PC-9 (cell line): ENCODE results near the gene ANKIB1. TPM values are rescaled to one million over a fixed set of nuclear protein-coding genes. Genes with fewer than 3 reads are reported as not detected.

Experiments used
- BruUV-seq: library from RNA; stranded (reverse); fragments of 400-500 nt; replicated peaks from 2 replicates; lab custom pipeline; 2021; lab: Mats Ljungman, UMichigan
- CTCF ChIA-PET: fragments of 300-600 bp; sonication (Branson Sonifier 250); formaldehyde crosslinking; loops from one replicate; lab custom pipeline; 2022; ENCODE audit warnings: antibody characterized with exemption; lab: Charles Lee
- POLR2A ChIA-PET: fragments of 300-600 bp; sonication (Branson Sonifier 250); formaldehyde crosslinking; loops from one replicate; lab custom pipeline; 2022; ENCODE audit warnings: antibody characterized with exemption; ENCODE audit not compliant: unreplicated experiment; lab: Charles Lee
- DNase-seq, 2 experiments: peaks; one replicate each; pipeline versions ENCODE4 v3.0.0 to v3.0.0-alpha.2; 2015 to 2022; ENCODE audit warnings: mixed read lengths in 1 of 2
- H2AFZ ChIP-seq: fragments of 200-600 bp; sonication (generic); 2 replicates; pipeline ENCODE4 v1.8.1; 2017; ENCODE audit warnings: antibody characterized with exemption
- H3F3A ChIP-seq: fragments of 200-600 bp; sonication (generic); 2 replicates; pipeline ENCODE4 v1.8.1; 2017; ENCODE audit warnings: antibody characterized with exemption, mild to moderate bottlenecking, low read depth; ENCODE audit not compliant: insufficient read depth
- H3K27ac ChIP-seq: fragments of 200-600 bp; sonication (generic); 2 replicates; pipeline ENCODE4 v1.6.1; 2016; ENCODE audit warnings: mixed run types
- H3K27me3 ChIP-seq: fragments of 200-600 bp; sonication (generic); 2 replicates; pipeline ENCODE4 v1.6.1; 2016; ENCODE audit warnings: low read depth, mixed run types; ENCODE audit not compliant: insufficient read depth
- H3K36me3 ChIP-seq: fragments of 200-600 bp; sonication (generic); 2 replicates; pipeline ENCODE4 v1.6.1; 2016; ENCODE audit warnings: low read depth, mixed run types
- H3K4me1 ChIP-seq: fragments of 200-600 bp; sonication (generic); replicated peaks from 2 replicates; pipeline ENCODE4 v1.6.1; 2016; ENCODE audit warnings: mixed run types; ENCODE audit not compliant: insufficient read depth
- H3K4me2 ChIP-seq: fragments of 200-600 bp; sonication (generic); 2 replicates; pipeline ENCODE4 v1.6.1; 2017; ENCODE audit warnings: mixed run types
- H3K4me3 ChIP-seq: fragments of 200-600 bp; sonication (generic); 2 replicates; pipeline ENCODE4 v1.6.1; 2016; ENCODE audit warnings: mixed run types
- H3K79me2 ChIP-seq: fragments of 200-600 bp; sonication (generic); 2 replicates; pipeline ENCODE4 v1.6.1; 2017; ENCODE audit warnings: low read depth, mixed run types
- H3K9me2 ChIP-seq: fragments of 200-600 bp; sonication (generic); 2 replicates; pipeline ENCODE4 v1.8.1; 2017; ENCODE audit warnings: mild to moderate bottlenecking; ENCODE audit not compliant: insufficient read depth
- H3K9me3 ChIP-seq: fragments of 200-600 bp; sonication (generic); 2 replicates; pipeline ENCODE4 v1.8.1; 2016; ENCODE audit warnings: low read depth; ENCODE audit not compliant: insufficient read depth
- H4K20me1 ChIP-seq: fragments of 200-600 bp; sonication (generic); 2 replicates; pipeline ENCODE4 v1.8.1; 2017; ENCODE audit not compliant: insufficient read depth
- EZH2 ChIP-seq: fragments of 200-600 bp; sonication (generic); IDR thresholded peaks from 2 replicates; pipeline ENCODE4 v1.8.0; 2017; ENCODE audit warnings: antibody characterized with exemption, low read depth
- intact Hi-C: fragments of 100-400 bp; cut with micrococcal nuclease; formaldehyde crosslinking; loops from one replicate; pipeline ENCODE4 v1.10.0; 2022; ENCODE audit not compliant: unreplicated experiment
- total RNA-seq: library from RNA; stranded (reverse); gene quantifications from 2 replicates; pipeline ENCODE4 v1.2.3, GENCODE V29; 2021
- TF ChIP-seq, protein P1 (sequence below): fragments of 200-600 bp; sonication (generic); conservative IDR thresholded peaks from 2 replicates; pipeline ENCODE4 v1.6.1; 2017; ENCODE audit warnings: mixed run types, antibody characterized with exemption, mild to moderate bottlenecking, moderate library complexity

Gene ANKIB1
- total RNA-seq, 1 experiment from 2014 or later, result 116 TPM

DNA sequence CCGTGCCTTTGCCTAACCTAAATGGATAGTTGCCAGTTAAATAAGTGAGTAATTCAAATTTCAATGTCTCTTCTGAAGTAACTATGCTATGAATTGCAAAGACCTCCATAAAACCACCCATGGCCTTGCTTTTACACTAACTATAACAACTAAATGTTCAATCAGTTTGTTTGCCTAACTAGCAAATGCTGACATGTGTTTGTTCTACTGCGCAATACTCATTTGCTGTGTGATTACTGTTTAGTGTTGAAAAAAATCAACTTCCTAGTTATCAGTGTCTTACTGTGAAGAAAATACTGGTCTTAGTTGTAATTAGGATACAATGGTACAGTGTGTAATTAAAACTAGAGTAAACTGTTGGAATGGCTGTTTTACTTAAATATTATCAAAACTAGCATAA, 154.2 kb downstream of the ANKIB1 start:
- no TSS peak for BruUV-seq
- Histone ChIP-seq H3K9me3 (no peaks in the 10 kb centered on the region), H3K27me3 (no peaks in the 10 kb centered on the region), H3K4me1 (no peaks in the 10 kb centered on the region), H3F3A (no peaks in the 10 kb centered on the region), H3K27ac (no peak overlapping the region), H3K79me2 (no peaks in the 10 kb centered on the region), H3K4me3 (no peak overlapping the region), H3K36me3 (peaks cover 10% of the 10 kb centered on the region; the same call in 1 of the 2 replicates), H3K9me2 (no peaks in the 10 kb centered on the region), H4K20me1 (no peaks in the 10 kb centered on the region), H3K4me2 (no peak overlapping the region), H2AFZ (no peak overlapping the region)
- TF ChIP-seq, protein P1, sequence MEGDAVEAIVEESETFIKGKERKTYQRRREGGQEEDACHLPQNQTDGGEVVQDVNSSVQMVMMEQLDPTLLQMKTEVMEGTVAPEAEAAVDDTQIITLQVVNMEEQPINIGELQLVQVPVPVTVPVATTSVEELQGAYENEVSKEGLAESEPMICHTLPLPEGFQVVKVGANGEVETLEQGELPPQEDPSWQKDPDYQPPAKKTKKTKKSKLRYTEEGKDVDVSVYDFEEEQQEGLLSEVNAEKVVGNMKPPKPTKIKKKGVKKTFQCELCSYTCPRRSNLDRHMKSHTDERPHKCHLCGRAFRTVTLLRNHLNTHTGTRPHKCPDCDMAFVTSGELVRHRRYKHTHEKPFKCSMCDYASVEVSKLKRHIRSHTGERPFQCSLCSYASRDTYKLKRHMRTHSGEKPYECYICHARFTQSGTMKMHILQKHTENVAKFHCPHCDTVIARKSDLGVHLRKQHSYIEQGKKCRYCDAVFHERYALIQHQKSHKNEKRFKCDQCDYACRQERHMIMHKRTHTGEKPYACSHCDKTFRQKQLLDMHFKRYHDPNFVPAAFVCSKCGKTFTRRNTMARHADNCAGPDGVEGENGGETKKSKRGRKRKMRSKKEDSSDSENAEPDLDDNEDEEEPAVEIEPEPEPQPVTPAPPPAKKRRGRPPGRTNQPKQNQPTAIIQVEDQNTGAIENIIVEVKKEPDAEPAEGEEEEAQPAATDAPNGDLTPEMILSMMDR, result no peak
- no peak for TF ChIP-seq EZH2
- intact Hi-C loops, result no loop called here
- CTCF ChIA-PET, result no interaction called here
- DNase-seq, result no peak
- POLR2A ChIA-PET, result no interaction called here

DNA sequence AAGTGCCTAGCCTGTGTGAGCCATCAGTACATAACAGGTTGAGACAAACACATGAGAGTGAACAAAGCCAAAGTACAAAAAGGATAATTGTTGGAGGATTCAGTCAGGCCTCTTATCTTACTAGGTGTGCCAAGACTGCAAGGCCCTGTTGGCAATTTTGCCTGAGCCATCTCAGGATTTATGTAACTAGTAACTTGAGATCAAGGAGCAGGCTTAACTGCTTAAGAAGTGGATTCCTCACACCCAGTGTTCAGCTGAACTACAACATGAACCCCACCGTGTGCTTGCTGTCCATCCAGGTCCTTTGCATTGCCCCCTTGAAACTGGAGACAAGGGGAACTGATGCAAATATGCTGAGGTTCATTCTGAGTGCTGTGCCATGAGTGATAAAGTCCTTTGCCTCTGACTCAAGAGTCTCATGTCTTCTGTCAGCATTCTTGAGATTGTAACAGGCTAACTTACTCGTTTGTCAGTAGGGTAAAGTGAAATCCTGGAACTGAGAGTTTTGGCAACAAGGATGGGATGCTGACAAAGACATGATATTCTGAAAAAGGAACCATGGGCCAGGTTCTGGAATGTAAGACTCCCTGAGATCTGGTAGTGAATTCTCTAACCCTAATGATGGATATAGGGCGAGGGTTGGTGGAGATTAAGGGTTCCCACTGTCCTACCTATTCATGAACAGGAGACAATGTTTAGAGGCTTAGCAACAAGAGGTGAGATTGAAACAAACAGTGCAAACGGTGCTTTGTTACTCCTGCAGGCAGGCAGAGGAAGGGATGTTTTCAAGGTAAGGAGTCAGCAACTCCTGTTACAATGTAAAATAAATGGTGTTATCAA, 157.4 kb downstream of the ANKIB1 start:
- TF ChIP-seq EZH2, result no peak
- TF ChIP-seq, protein P1, result no peak
- Histone ChIP-seq H3K27me3 (no peaks in the 10 kb centered on the region), H3F3A (no peaks in the 10 kb centered on the region), H2AFZ (no peak overlapping the region), H3K4me3 (no peak overlapping the region), H4K20me1 (no peaks in the 10 kb centered on the region), H3K4me2 (no peak overlapping the region), H3K4me1 (no peaks in the 10 kb centered on the region), H3K36me3 (peaks cover 9% of the 10 kb centered on the region; the same call in 1 of the 2 replicates), H3K9me3 (no peaks in the 10 kb centered on the region), H3K9me2 (no peaks in the 10 kb centered on the region), H3K79me2 (no peaks in the 10 kb centered on the region), H3K27ac (no peak overlapping the region)
- no peak for DNase-seq
- intact Hi-C loops, result no loop called here
- ChIA-PET CTCF (no interaction called here), POLR2A (no interaction called here)
- BruUV-seq, result no TSS peak

DNA sequence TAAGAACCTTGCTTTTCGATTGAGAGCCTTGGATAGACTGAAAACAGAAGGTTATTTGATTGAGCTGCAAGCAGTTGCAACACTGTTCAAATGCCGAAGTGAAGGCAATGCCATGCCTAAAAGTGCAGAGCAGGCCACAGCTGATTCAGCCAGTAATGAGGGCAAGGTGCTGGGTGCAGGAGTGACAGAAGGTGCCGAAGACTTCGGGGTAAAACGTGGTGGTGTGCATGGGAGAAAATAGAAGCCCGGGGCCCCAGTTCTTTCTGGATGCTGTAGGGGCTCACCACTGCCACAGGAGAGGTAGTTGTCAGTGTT, 157.9 kb downstream of the ANKIB1 start:
- ChIA-PET CTCF (no interaction called here), POLR2A (no interaction called here)
- peaks cover 4% of the 10 kb centered on the region; the same call in 1 of the 2 replicates for H3K36me3 ChIP-seq

More for the DNA sequence above, 157.9 kb downstream of the ANKIB1 start:
- Histone ChIP-seq H3K4me3 (no peak overlapping the region), H3K9me2 (no peaks in the 10 kb centered on the region), H2AFZ (no peak overlapping the region), H3F3A (no peaks in the 10 kb centered on the region), H3K27me3 (no peaks in the 10 kb centered on the region), H3K27ac (no peak overlapping the region), H3K9me3 (no peaks in the 10 kb centered on the region), H3K4me1 (no peaks in the 10 kb centered on the region), H4K20me1 (no peaks in the 10 kb centered on the region), H3K4me2 (no peak overlapping the region), H3K79me2 (no peaks in the 10 kb centered on the region)
- no peak for TF ChIP-seq EZH2
- TF ChIP-seq, protein P1, result no peak
- BruUV-seq, result no TSS peak
- DNase-seq, result no peak
- intact Hi-C loops, result no loop called here
